Urinary bladder (tissue), 4 donors: ENCODE measurements around the gene ORMDL3. TPM values are rescaled to one million over a fixed set of nuclear protein-coding genes. Genes with fewer than 3 reads are reported as not detected.
"Not testable (repeated sequence)": the region's sequence is repeated elsewhere in the genome, so short reads cannot be mapped to it uniquely, and the experiment has no call there.

Source experiments
- DNase-seq: peaks from one replicate; pipeline ENCODE4 v3.0.0-alpha.2; 2015; ENCODE audit errors: extremely low spot score
- H3K27ac ChIP-seq: one replicate; pipeline ENCODE4 v1.5.1; 2013; ENCODE audit warnings: low read depth, mild to moderate bottlenecking, moderate library complexity
- H3K36me3 ChIP-seq: one replicate; pipeline ENCODE4 v1.6.1; 2013; ENCODE audit warnings: mild to moderate bottlenecking, moderate library complexity; ENCODE audit not compliant: insufficient read depth
- H3K4me1 ChIP-seq: one replicate; pipeline ENCODE4 v1.6.1; 2013; ENCODE audit warnings: mild to moderate bottlenecking, moderate library complexity; ENCODE audit not compliant: insufficient read depth
- H3K4me3 ChIP-seq: one replicate; pipeline ENCODE4 v1.5.1; 2013; ENCODE audit warnings: low read depth, low read length
- WGBS: extraction: QIAGEN DNeasy Blood & Tissue Kit; methylation state at CpG from one replicate; pipeline ENCODE4 v1.1.7; 2013; 5-methylcytosine and 5-hydroxymethylcytosine counted together
- polyA plus RNA-seq: library from polyadenylated mRNA; stranded (reverse); fragments of 200-250 nt; gene quantifications from one replicate; pipeline ENCODE4 v1.2.3, GENCODE V29; 2013
- total RNA-seq: library from RNA; depleted of rRNA; stranded (reverse); fragments of >200 nt; gene quantifications from one replicate; pipeline ENCODE4 v1.2.3, GENCODE V29; 2014
- donor health status: healthy with polysubstance abuse.
- donor health status: healthy.

The ORMDL3 gene
- total and polyA plus RNA-seq, 2 donors: 59.8 to 61.9 TPM

GRCh38 chr17:39903158-39903884, 24.1 kb downstream of the ORMDL3 start:
- Histone ChIP-seq H3K27ac (no peak overlapping the region), H3K36me3 (no peaks in the 10 kb centered on the region), H3K4me3 (no peak overlapping the region), H3K4me1 (no peaks in the 10 kb centered on the region)
- 93% methylated on average over 4 of the region's 4 CpGs for WGBS
- DNase-seq: no peak

DNA sequence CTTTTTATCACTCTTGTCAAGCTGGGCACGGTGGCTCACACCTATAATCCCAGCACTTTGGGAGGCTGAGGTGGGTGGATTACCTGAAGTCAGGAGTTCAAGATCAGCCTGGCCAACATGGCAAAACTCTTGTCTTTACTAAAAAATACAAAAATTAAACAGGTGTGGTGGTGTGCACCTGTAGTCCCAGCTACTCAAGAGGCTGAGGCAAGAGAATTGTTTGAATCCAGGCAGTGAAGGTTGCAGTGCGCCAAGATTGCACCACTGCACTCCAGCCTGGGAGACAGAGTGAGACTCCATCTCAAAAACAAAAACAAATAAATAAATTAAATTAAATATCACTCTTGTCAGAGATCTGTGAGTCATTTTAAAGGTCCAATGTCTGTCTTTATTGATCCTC, 25.4 kb downstream of the ORMDL3 start:
- H3K36me3 ChIP-seq, H3K4me3 ChIP-seq, DNase-seq, H3K4me1 ChIP-seq, H3K27ac ChIP-seq: not testable (repeated sequence)
- WGBS: 90% methylated on average over 2 of the region's 2 CpGs

DNA sequence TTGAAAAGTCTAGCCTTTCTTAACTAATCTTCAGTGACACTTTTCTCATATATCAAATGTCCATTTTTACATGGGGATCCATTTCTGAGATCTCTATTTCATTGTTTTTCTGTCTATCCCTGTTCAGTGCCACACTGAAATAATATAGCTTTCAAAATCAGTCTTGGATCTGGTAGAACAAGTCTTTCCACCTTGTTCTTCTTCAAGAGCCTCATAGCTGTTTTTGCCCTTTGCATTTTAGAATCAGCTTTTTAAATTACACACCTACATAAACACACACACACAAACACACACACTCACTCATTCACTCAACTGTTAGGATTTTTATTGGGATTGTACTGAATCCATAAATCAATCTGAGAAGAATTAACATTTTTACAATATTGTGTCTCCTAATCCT, 28.2 kb downstream of the ORMDL3 start:
- Histone ChIP-seq H3K4me1 (no peaks in the 10 kb centered on the region), H3K27ac (no peak overlapping the region), H3K36me3 (no peaks in the 10 kb centered on the region), H3K4me3 (no peak overlapping the region)
- DNase-seq: no peak

- no peak for DNase-seq
- 95% methylated on average over 4 of the region's 4 CpGs for WGBS
- no peaks in the 10 kb centered on the region for H3K36me3 ChIP-seq
- no peaks in the 10 kb centered on the region for H3K4me1 ChIP-seq
- H3K27ac ChIP-seq: no peak overlapping the region
- H3K4me3 ChIP-seq: no peak overlapping the region
Observed at GRCh38 chr17:39898088-39898487, 29.3 kb downstream of the ORMDL3 start.

DNA sequence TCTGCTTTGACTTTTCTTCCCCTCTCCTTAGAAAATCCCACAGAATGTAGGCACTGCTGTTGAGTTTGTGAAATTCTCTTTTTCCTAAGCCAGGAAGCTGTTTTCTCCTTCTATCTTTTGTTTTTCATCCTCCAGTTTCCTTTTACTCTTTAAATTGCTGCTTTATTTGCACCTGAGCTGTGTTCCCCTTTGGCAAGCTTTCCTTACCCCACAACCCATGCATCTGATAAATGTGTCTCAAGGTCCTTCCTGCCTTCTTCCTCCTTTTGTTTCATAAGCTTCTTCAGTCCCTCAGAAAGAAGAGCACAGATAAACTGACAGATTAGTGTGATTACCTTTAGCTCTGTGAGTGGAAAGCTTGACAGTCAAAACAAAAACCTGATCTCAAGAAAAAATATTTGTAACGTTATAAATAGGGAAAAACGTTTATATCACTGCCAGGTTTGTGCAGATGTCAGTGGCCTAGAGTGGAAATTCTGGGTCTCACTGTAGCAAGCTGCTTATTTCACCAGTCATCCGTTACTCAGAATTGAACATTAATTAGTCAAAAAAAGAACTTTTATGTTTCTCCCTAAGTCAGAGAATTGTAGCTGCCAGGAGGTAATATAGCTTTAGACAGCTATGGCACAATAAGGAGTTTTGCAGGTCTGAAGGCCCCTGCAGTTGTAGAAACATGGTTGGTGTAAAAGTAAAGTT, 32.6 kb downstream of the ORMDL3 start:
- no peak for DNase-seq
- no peaks in the 10 kb centered on the region for H3K4me1 ChIP-seq
- H3K36me3 ChIP-seq: no peaks in the 10 kb centered on the region
- H3K27ac ChIP-seq: no peak overlapping the region
- 22% methylated on average over 3 of the region's 3 CpGs for WGBS
- H3K4me3 ChIP-seq: no peak overlapping the region

- Histone ChIP-seq H3K27ac (no peak overlapping the region), H3K4me1 (no peaks in the 10 kb centered on the region), H3K36me3 (no peaks in the 10 kb centered on the region), H3K4me3 (no peak overlapping the region)
- 37% methylated on average over 2 of the region's 2 CpGs for WGBS
- no peak for DNase-seq
Observed at GRCh38 chr17:39889200-39889599, 38.2 kb downstream of the ORMDL3 start.

DNA sequence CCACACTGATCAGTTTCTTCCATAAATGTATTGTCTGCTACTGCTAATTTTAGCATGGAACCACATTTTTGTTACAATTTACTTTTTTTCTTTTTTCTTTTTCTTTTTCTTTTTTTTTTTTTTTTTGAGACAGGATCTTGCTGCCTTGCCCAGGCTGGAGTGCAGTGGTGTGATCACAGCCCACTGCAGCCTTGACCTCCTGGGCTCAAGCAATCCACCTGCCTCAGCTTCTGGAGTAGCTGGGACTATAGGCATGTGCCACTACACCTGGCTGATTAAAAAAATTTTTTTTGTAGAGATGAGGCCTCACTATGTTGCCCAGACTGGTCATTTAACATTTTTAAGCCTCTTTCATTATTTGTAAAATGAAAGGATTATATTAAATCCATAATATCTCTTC, 40.3 kb downstream of the ORMDL3 start:
- Histone ChIP-seq H3K27ac (no peak overlapping the region), H3K36me3 (no peaks in the 10 kb centered on the region), H3K4me1 (no peaks in the 10 kb centered on the region), H3K4me3 (no peak overlapping the region)
- DNase-seq: no peak

DNA sequence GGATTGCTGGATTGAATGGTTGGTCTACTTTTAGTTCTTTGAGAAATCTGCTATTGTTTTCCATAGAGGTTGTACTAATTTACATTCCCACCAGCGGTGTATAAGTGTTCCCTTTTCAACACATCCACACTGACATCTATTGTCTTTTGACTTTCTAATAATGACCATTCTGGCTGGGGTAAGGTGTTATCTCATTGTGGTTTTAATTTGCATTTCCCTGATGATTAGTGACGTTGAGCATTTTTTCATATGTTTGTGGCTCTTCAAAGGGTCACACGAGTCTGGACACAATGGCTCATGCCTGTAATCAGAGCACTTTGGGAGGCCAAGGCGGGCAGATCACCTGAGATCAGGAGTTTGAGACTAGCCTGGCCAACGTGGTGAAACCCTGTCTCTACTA, 41.3 kb downstream of the ORMDL3 start:
- H3K4me1 ChIP-seq, DNase-seq, H3K27ac ChIP-seq, H3K4me3 ChIP-seq, H3K36me3 ChIP-seq: not testable (repeated sequence)
- 63% methylated on average over 5 of the region's 5 CpGs for WGBS

- H3K27ac ChIP-seq: no peak overlapping the region
- no peak for DNase-seq
- 73% methylated on average over 2 of the region's 2 CpGs for WGBS
Observed at GRCh38 chr17:39872751-39873150, 54.6 kb downstream of the ORMDL3 start.

DNA sequence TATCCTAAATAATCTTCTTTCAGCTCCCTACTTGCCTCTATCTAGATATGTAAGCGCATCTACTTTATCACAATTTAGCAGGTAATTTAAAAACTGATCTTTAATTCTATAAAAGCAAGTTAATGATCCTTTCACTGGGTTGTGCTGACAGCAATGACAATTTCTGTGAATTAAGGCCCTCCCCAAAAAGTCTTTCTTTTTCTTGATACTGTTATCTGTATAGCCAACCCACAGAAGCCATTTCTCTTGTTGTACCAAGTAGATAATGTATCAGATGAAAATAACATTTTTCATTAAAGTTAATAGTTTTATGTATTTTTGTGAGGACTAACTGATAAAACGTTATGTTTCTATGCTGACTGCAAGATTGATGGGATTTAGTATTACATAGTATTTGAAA, 55.6 kb downstream of the ORMDL3 start:
- Histone ChIP-seq H3K4me1 (no peaks in the 10 kb centered on the region), H3K36me3 (no peaks in the 10 kb centered on the region), H3K27ac (no peak overlapping the region), H3K4me3 (no peak overlapping the region)
- DNase-seq: no peak
- WGBS: 54% methylated on average over 2 of the region's 2 CpGs

More at GRCh38 chr17:39872751-39873150, 54.6 kb downstream of the ORMDL3 start:
- no peaks in the 10 kb centered on the region for H3K36me3 ChIP-seq
- no peaks in the 10 kb centered on the region for H3K4me1 ChIP-seq
- no peak overlapping the region for H3K4me3 ChIP-seq

Other genes with a start within 250 kb of the ORMDL3 start
- 10.0 TPM for gene PGAP3, start 239.5 kb downstream of the ORMDL3 start, total RNA-seq
- 19.1 TPM for gene PGAP3, start 239.5 kb downstream of the ORMDL3 start, polyA plus RNA-seq
- 60.5 TPM for gene ERBB2, start 227.5 kb downstream of the ORMDL3 start, total RNA-seq
- gene ERBB2, start 227.5 kb downstream of the ORMDL3 start, polyA plus RNA-seq: 38.3 TPM
- 7.9 TPM for gene MIEN1, start 197.1 kb downstream of the ORMDL3 start, total RNA-seq
- gene MIEN1, start 197.1 kb downstream of the ORMDL3 start, polyA plus RNA-seq: 60.5 TPM
- gene GRB7, start 189.7 kb downstream of the ORMDL3 start, total RNA-seq: 2.9 TPM
- gene GRB7, start 189.7 kb downstream of the ORMDL3 start, polyA plus RNA-seq: 2.7 TPM
- gene IKZF3, start 63.3 kb downstream of the ORMDL3 start, total RNA-seq: 1.2 TPM
- gene IKZF3, start 63.3 kb downstream of the ORMDL3 start, polyA plus RNA-seq: 0.58 TPM
- gene ZPBP2, start 59.4 kb downstream of the ORMDL3 start, total RNA-seq: not detected
- 0.06 TPM for gene ZPBP2, start 59.4 kb downstream of the ORMDL3 start, polyA plus RNA-seq
- gene GSDMB, start 9.0 kb downstream of the ORMDL3 start, total RNA-seq: 14.2 TPM
- 7.8 TPM for gene GSDMB, start 9.0 kb downstream of the ORMDL3 start, polyA plus RNA-seq
- gene LRRC3C, start 131 bp upstream of the ORMDL3 start, total RNA-seq: not detected
- gene LRRC3C, start 131 bp upstream of the ORMDL3 start, polyA plus RNA-seq: not detected
- gene GSDMA, start 35.4 kb upstream of the ORMDL3 start, total RNA-seq: 0.21 TPM
- gene GSDMA, start 35.4 kb upstream of the ORMDL3 start, polyA plus RNA-seq: 0.41 TPM
- 36.0 TPM for gene PSMD3, start 53.2 kb upstream of the ORMDL3 start, total RNA-seq
- 80.6 TPM for gene PSMD3, start 53.2 kb upstream of the ORMDL3 start, polyA plus RNA-seq
- gene CSF3, start 87.8 kb upstream of the ORMDL3 start, total RNA-seq: not detected
- 2.3 TPM for gene CSF3, start 87.8 kb upstream of the ORMDL3 start, polyA plus RNA-seq
- gene MED24, start 126.8 kb upstream of the ORMDL3 start, total RNA-seq: 45.8 TPM
- gene MED24, start 126.8 kb upstream of the ORMDL3 start, polyA plus RNA-seq: 52.4 TPM
- gene THRA, start 135.4 kb upstream of the ORMDL3 start, total RNA-seq: 35.5 TPM
- gene THRA, start 135.4 kb upstream of the ORMDL3 start, polyA plus RNA-seq: 76.3 TPM
- gene NR1D1, start 173.0 kb upstream of the ORMDL3 start, total RNA-seq: 2.0 TPM
- gene NR1D1, start 173.0 kb upstream of the ORMDL3 start, polyA plus RNA-seq: 18.1 TPM
- gene MSL1, start 194.4 kb upstream of the ORMDL3 start, total RNA-seq: 81.3 TPM
- gene MSL1, start 194.4 kb upstream of the ORMDL3 start, polyA plus RNA-seq: 70.9 TPM
- gene CASC3, start 212.9 kb upstream of the ORMDL3 start, total RNA-seq: 45.4 TPM
- gene CASC3, start 212.9 kb upstream of the ORMDL3 start, polyA plus RNA-seq: 64.2 TPM
- 8.0 TPM for gene RAPGEFL1, start 249.9 kb upstream of the ORMDL3 start, total RNA-seq
- 10.9 TPM for gene RAPGEFL1, start 249.9 kb upstream of the ORMDL3 start, polyA plus RNA-seq